H1 (cell line): Measurements from ENCODE around the gene SLAIN2. TPM values are rescaled to one million over a fixed set of nuclear protein-coding genes. Genes with fewer than 3 reads are reported as not detected.

ENCODE experiments used
- CREB1 ChIP-seq: IDR thresholded peaks from 2 replicates; pipeline ENCODE4 v1.6.1; 2012; ENCODE audit warnings: inconsistent platforms
- polyA plus RNA-seq, 7 experiments: library from polyadenylated mRNA; depleted of rRNA in 3 of 7; stranded (reverse) in 5 of 7; unstranded in 2 of 7; fragments of >200 nt in 5 of 7; fragments of 200-250 nt in 2 of 7; gene quantifications; 1 replicate in 5 of 7; 2 replicates in 1 of 7; 4 replicates in 1 of 7; pipeline versions ENCODE4 v1.2.1 to v1.2.3, GENCODE V29; 2011 to 2013; ENCODE audit warnings: missing spikeins in 2 of 7, mixed read lengths in 2 of 7
- total RNA-seq: library from RNA; stranded (reverse); fragmentation: NEBNext Ultra II Directional; extraction: Animal tissue kit (Norgen Biotek cat#: 25700); gene quantifications from 2 replicates; pipeline ENCODE4 v1.2.1, GENCODE V29; 2021
- TF ChIP-seq, protein P1 (sequence below): fragments of 300-600 bp; sonication (generic); IDR thresholded peaks from 2 replicates; pipeline ENCODE4 v1.7.1; 2012; ENCODE audit warnings: low read length, moderate library complexity, mild to moderate bottlenecking, inconsistent platforms; ENCODE audit not compliant: insufficient replicate concordance

Gene SLAIN2
- total and polyA plus RNA-seq, 2 of the 8 experiments (the other 6 are each of a cell fraction or from before 2014, with no cell fraction given), result 8.2 to 40.0 TPM

DNA sequence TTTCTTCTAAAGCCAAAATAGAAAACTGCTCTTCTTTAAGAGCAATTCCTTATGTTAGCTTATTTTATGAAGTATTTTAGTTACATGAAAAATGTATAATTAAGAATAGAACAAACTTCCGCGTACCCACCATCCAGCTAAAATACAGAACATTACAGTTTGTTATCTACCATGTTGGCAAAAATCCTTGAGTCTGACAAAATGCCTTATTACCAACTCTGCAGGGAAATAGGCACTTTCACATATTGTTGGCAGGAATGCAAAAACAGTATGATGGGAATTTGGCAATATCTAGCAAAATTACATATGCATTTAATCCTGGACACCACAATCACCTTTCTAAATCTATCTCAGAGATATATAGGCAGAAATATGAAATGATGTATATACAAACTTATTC lies 32.4 kb upstream of the SLAIN2 start (continued):
- TF ChIP-seq, protein P1, sequence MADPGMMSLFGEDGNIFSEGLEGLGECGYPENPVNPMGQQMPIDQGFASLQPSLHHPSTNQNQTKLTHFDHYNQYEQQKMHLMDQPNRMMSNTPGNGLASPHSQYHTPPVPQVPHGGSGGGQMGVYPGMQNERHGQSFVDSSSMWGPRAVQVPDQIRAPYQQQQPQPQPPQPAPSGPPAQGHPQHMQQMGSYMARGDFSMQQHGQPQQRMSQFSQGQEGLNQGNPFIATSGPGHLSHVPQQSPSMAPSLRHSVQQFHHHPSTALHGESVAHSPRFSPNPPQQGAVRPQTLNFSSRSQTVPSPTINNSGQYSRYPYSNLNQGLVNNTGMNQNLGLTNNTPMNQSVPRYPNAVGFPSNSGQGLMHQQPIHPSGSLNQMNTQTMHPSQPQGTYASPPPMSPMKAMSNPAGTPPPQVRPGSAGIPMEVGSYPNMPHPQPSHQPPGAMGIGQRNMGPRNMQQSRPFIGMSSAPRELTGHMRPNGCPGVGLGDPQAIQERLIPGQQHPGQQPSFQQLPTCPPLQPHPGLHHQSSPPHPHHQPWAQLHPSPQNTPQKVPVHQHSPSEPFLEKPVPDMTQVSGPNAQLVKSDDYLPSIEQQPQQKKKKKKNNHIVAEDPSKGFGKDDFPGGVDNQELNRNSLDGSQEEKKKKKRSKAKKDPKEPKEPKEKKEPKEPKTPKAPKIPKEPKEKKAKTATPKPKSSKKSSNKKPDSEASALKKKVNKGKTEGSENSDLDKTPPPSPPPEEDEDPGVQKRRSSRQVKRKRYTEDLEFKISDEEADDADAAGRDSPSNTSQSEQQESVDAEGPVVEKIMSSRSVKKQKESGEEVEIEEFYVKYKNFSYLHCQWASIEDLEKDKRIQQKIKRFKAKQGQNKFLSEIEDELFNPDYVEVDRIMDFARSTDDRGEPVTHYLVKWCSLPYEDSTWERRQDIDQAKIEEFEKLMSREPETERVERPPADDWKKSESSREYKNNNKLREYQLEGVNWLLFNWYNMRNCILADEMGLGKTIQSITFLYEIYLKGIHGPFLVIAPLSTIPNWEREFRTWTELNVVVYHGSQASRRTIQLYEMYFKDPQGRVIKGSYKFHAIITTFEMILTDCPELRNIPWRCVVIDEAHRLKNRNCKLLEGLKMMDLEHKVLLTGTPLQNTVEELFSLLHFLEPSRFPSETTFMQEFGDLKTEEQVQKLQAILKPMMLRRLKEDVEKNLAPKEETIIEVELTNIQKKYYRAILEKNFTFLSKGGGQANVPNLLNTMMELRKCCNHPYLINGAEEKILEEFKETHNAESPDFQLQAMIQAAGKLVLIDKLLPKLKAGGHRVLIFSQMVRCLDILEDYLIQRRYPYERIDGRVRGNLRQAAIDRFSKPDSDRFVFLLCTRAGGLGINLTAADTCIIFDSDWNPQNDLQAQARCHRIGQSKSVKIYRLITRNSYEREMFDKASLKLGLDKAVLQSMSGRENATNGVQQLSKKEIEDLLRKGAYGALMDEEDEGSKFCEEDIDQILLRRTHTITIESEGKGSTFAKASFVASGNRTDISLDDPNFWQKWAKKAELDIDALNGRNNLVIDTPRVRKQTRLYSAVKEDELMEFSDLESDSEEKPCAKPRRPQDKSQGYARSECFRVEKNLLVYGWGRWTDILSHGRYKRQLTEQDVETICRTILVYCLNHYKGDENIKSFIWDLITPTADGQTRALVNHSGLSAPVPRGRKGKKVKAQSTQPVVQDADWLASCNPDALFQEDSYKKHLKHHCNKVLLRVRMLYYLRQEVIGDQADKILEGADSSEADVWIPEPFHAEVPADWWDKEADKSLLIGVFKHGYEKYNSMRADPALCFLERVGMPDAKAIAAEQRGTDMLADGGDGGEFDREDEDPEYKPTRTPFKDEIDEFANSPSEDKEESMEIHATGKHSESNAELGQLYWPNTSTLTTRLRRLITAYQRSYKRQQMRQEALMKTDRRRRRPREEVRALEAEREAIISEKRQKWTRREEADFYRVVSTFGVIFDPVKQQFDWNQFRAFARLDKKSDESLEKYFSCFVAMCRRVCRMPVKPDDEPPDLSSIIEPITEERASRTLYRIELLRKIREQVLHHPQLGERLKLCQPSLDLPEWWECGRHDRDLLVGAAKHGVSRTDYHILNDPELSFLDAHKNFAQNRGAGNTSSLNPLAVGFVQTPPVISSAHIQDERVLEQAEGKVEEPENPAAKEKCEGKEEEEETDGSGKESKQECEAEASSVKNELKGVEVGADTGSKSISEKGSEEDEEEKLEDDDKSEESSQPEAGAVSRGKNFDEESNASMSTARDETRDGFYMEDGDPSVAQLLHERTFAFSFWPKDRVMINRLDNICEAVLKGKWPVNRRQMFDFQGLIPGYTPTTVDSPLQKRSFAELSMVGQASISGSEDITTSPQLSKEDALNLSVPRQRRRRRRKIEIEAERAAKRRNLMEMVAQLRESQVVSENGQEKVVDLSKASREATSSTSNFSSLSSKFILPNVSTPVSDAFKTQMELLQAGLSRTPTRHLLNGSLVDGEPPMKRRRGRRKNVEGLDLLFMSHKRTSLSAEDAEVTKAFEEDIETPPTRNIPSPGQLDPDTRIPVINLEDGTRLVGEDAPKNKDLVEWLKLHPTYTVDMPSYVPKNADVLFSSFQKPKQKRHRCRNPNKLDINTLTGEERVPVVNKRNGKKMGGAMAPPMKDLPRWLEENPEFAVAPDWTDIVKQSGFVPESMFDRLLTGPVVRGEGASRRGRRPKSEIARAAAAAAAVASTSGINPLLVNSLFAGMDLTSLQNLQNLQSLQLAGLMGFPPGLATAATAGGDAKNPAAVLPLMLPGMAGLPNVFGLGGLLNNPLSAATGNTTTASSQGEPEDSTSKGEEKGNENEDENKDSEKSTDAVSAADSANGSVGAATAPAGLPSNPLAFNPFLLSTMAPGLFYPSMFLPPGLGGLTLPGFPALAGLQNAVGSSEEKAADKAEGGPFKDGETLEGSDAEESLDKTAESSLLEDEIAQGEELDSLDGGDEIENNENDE, result no peak
- TF ChIP-seq CREB1, result no peak
